GM12874 (cell line): Measurements from ENCODE around the gene ACRV1.

Experiments
- TF ChIP-seq, protein P1 (sequence below): IDR thresholded peaks from 2 replicates; pipeline ENCODE4 v1.5.1; 2011; ENCODE audit warnings: low read depth, mild to moderate bottlenecking, control low read depth, low read length, moderate library complexity; ENCODE audit not compliant: insufficient read depth

ACRV1 gene

DNA sequence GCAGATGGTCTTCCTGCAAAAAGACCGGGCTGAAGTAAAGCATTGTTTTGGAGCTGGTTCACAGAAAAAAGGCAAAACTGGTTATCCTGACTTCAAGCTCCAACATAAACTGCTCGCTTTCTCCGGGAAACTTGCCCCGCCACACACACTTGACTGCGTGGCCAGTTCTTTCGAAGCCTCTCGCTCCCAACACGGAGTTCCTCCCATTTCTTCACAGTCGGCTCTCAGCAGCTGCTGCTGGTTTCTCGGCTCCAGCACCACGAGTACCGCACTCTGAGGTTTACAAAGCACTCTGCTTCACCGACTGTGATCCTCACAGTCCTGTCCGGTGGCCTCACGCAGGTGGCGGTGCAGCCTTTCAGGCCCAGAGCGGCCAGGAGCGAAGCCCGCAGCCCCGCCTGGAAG is 55.4 kb downstream of the ACRV1 start:
- TF ChIP-seq, protein P1, sequence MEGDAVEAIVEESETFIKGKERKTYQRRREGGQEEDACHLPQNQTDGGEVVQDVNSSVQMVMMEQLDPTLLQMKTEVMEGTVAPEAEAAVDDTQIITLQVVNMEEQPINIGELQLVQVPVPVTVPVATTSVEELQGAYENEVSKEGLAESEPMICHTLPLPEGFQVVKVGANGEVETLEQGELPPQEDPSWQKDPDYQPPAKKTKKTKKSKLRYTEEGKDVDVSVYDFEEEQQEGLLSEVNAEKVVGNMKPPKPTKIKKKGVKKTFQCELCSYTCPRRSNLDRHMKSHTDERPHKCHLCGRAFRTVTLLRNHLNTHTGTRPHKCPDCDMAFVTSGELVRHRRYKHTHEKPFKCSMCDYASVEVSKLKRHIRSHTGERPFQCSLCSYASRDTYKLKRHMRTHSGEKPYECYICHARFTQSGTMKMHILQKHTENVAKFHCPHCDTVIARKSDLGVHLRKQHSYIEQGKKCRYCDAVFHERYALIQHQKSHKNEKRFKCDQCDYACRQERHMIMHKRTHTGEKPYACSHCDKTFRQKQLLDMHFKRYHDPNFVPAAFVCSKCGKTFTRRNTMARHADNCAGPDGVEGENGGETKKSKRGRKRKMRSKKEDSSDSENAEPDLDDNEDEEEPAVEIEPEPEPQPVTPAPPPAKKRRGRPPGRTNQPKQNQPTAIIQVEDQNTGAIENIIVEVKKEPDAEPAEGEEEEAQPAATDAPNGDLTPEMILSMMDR = no peak

DNA sequence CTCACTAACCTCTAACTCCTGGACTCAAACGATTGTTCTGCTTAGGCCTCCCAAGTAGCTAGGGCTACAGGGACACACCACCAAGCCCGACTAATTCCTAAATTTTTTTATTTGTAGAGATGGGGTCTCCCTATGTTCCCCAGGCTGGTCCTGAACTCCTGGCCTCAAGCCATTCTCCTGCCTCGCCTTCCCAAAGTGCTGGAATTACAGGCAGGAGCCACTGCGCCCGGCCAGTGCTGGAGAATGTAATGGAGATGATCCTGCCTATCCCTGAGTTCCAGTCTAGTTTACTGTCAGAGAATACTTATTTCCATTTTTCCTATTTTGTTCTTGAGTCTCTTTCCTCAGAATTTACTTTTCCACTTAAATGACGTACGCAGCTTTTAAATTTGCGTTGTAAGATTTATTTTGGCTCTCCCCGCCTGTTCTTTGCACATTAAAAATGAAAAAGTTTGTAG is 55.9 kb downstream of the ACRV1 start, which contains the start of gene CHEK1:
Gene CHEK1, plus strand, starts transcription at position 408 of the 458 bp plus-strand sequence. CDS start 1,606 bp downstream, outside the sequence.
- TF ChIP-seq, protein P1 = no peak

DNA sequence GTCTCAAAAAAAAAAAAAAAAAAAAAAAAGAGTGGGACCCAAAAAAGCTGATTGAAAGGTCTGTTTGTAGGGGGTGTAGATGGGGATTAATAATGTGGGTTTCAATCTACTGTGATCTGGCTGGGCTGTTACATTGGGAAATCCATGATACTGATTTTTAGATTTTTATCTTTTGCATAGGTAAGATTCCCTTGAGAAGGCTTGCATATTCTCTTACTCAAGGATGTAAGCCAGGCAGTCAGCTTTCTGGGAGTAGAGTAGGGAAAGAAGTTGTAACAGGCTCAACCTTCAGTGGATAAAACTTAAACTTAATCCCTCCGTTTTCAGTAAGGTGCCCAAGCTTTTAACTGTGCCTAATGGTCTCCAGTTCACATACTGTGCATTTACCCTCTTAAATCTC is 57.6 kb downstream of the ACRV1 start:
- TF ChIP-seq, protein P1 = no peak

DNA sequence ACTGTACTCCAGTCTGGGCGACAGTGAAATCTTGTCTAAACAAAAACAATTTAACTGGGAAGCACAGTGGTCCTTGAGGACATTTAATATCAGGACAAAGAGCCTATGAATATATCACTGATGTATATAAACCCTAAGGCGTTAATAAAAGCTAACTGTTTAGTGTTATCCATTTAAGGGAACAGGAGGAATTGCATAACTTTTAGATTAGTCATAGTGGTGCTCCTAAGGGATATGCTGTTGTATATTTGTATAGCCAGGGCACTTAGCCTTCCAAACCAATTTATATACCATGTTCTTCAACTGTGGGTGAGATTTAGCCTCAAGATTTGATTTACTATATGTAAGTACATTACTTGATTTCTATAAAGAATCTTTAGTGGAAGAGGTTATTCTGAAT is 58.7 kb downstream of the ACRV1 start:
- TF ChIP-seq, protein P1 = no peak
